SK-N-SH treated with all-trans-retinoic acid at 6 μM for 48 hours (cell line): ENCODE results near the gene TSPAN9.
A peak's percentile ranks its signal among the peaks of the same experiment; 100 is the strongest.

ENCODE experiments used
- ATAC-seq: fragments of 200-7000 bp; cut with Tn5 transposase; 3 replicates; pipeline ENCODE4 v1.9.1; 2020; ENCODE audit warnings: mild to moderate bottlenecking, moderate library complexity
- ARNTL ChIP-seq: fragments of 450-650 bp; formaldehyde crosslinking; IDR thresholded peaks from 2 replicates; pipeline ENCODE4 v1.5.0; 2020; ENCODE audit warnings: low read depth, mild to moderate bottlenecking, moderate library complexity, borderline replicate concordance
- BACH2 ChIP-seq: fragments of 250-450 bp; sonication (Bioruptor Pico); IDR thresholded peaks from 2 replicates; pipeline ENCODE4 v1.9.0; 2021; ENCODE audit warnings: mild to moderate bottlenecking, borderline replicate concordance
- CSDC2 ChIP-seq: fragments of 250-450 bp; sonication (Bioruptor Pico); IDR thresholded peaks from 2 replicates; pipeline ENCODE4 v1.5.0; 2020; ENCODE audit warnings: mild to moderate bottlenecking, moderate library complexity
- CSRNP3 ChIP-seq: fragments of 250-450 bp; sonication (Bioruptor Pico); IDR thresholded peaks from 2 replicates; pipeline ENCODE4 v1.5.1; 2021; ENCODE audit warnings: mild to moderate bottlenecking, moderate library complexity
- GLIS3 ChIP-seq: fragments of 250-450 bp; sonication (Bioruptor Pico); IDR thresholded peaks from 2 replicates; pipeline ENCODE4 v1.5.0; 2020; ENCODE audit warnings: mild to moderate bottlenecking, moderate library complexity
- ISL1 ChIP-seq: fragments of 250-450 bp; sonication (Bioruptor Pico); IDR thresholded peaks from 2 replicates; pipeline ENCODE4 v2.1.2; 2022; ENCODE audit warnings: mild to moderate bottlenecking, moderate library complexity
- OSR1 ChIP-seq: fragments of 250-450 bp; sonication (Bioruptor Pico); IDR thresholded peaks from 2 replicates; pipeline ENCODE4 v1.8.0; 2022; ENCODE audit warnings: moderate library complexity, mild to moderate bottlenecking, inconsistent platforms
- PATZ1 ChIP-seq: fragments of 250-450 bp; sonication (Bioruptor Pico); IDR thresholded peaks from 2 replicates; pipeline ENCODE4 v1.8.0; 2020; ENCODE audit warnings: mild to moderate bottlenecking, moderate library complexity, borderline replicate concordance
- POU6F1 ChIP-seq: fragments of 250-450 bp; sonication (Bioruptor Pico); IDR thresholded peaks from 2 replicates; pipeline ENCODE4 v1.8.0; 2021; ENCODE audit warnings: low read depth, mild to moderate bottlenecking, moderate library complexity, borderline replicate concordance
- RARB ChIP-seq: fragments of 250-450 bp; sonication (Bioruptor Pico); IDR thresholded peaks from 2 replicates; pipeline ENCODE4 v1.8.0; 2021; ENCODE audit warnings: mild to moderate bottlenecking, moderate library complexity
- TCF4 ChIP-seq: fragments of 250-450 bp; sonication (Bioruptor Pico); IDR thresholded peaks from 2 replicates; pipeline ENCODE4 v1.8.0; 2021; ENCODE audit warnings: mild to moderate bottlenecking, moderate library complexity, borderline replicate concordance
- TOX ChIP-seq: fragments of 250-450 bp; sonication (Bioruptor Pico); IDR thresholded peaks from 2 replicates; pipeline ENCODE4 v1.8.0; 2021; ENCODE audit warnings: mild to moderate bottlenecking, moderate library complexity, borderline replicate concordance
- TSHZ2 ChIP-seq: fragments of 250-450 bp; sonication (Bioruptor Pico); IDR thresholded peaks from 2 replicates; pipeline ENCODE4 v1.5.0; 2020; ENCODE audit warnings: mild to moderate bottlenecking, moderate library complexity
- ZC3H10 ChIP-seq: fragments of 250-450 bp; sonication (Bioruptor Pico); IDR thresholded peaks from 2 replicates; pipeline ENCODE4 v1.5.1; 2021; ENCODE audit warnings: mild to moderate bottlenecking, moderate library complexity
- ZFP3 ChIP-seq: fragments of 250-450 bp; sonication (Bioruptor Pico); IDR thresholded peaks from 2 replicates; pipeline ENCODE4 v1.5.0; 2020; ENCODE audit warnings: mild to moderate bottlenecking, moderate library complexity
- ZFP30 ChIP-seq: fragments of 450-650 bp; formaldehyde crosslinking; IDR thresholded peaks from 2 replicates; pipeline ENCODE4 v1.5.0; 2022; ENCODE audit warnings: mild to moderate bottlenecking, moderate library complexity
- ZNF565 ChIP-seq: fragments of 450-650 bp; formaldehyde crosslinking; conservative IDR thresholded peaks from 2 replicates; pipeline ENCODE4 v1.5.0; 2020; ENCODE audit warnings: low read depth, mild to moderate bottlenecking, moderate library complexity
- ZNF8 ChIP-seq: fragments of 450-650 bp; formaldehyde crosslinking; IDR thresholded peaks from 2 replicates; pipeline ENCODE4 v1.5.0; 2020; ENCODE audit warnings: mild to moderate bottlenecking, moderate library complexity

TSPAN9 gene

GRCh38 chr12:3131129-3131528, 54.0 kb downstream of the TSPAN9 start:
- no peak for ATAC-seq

GRCh38 chr12:3132636-3133404, 55.6 kb downstream of the TSPAN9 start:
- peak; percentile 62 for ATAC-seq
- no peak for TF ChIP-seq TCF4 (CRISPR knock-in tag)
- no peak for TF ChIP-seq OSR1 (CRISPR knock-in tag)
- no peak for TF ChIP-seq POU6F1
- no peak for TF ChIP-seq PATZ1
- no peak for TF ChIP-seq CSRNP3 (CRISPR knock-in tag)
- TF ChIP-seq CSDC2: no peak
- no peak for TF ChIP-seq ZNF565 (CRISPR knock-in tag)
- TF ChIP-seq TOX (CRISPR knock-in tag): no peak
- no peak for TF ChIP-seq ISL1 (CRISPR knock-in tag)
- no peak for TF ChIP-seq ZFP3 (CRISPR knock-in tag)
- no peak for TF ChIP-seq ZFP30
- no peak for TF ChIP-seq BACH2 (CRISPR knock-in tag)

More at GRCh38 chr12:3131129-3131528, 54.0 kb downstream of the TSPAN9 start:
- no peak for TF ChIP-seq OSR1 (CRISPR knock-in tag)
- no peak for TF ChIP-seq RARB (CRISPR knock-in tag)

GRCh38 chr12:3133405-3133783, 56.2 kb downstream of the TSPAN9 start:
- no peak; the same call in 2 of the 3 replicates for ATAC-seq
- TF ChIP-seq ZFP30: no peak
- TF ChIP-seq, all 23 proteins: peak for 0

GRCh38 chr12:3134126-3134525, 56.9 kb downstream of the TSPAN9 start:
- TF ChIP-seq GLIS3 (no peak), ISL1 (CRISPR knock-in tag) (no peak), ZNF8 (no peak), CSRNP3 (CRISPR knock-in tag) (no peak), TSHZ2 (CRISPR knock-in tag) (no peak), OSR1 (CRISPR knock-in tag) (no peak), TCF4 (CRISPR knock-in tag) (no peak), PATZ1 (no peak), RARB (CRISPR knock-in tag) (no peak), ARNTL (CRISPR knock-in tag) (no peak), CSDC2 (no peak), ZFP3 (CRISPR knock-in tag) (no peak), TOX (CRISPR knock-in tag) (no peak), POU6F1 (no peak), ZC3H10 (CRISPR knock-in tag) (no peak)
- ATAC-seq: no peak
